Measurements from ENCODE around the gene PTGR2. TPM values are rescaled to one million over a fixed set of nuclear protein-coding genes. Genes with fewer than 3 reads are reported as not detected.
A peak's percentile ranks its signal among the peaks of the same experiment; 100 is the strongest.
"Not testable (repeated sequence)": the region's sequence is repeated elsewhere in the genome, so short reads cannot be mapped to it uniquely, and the experiment has no call there.

The PTGR2 gene
- total RNA-seq, 6 experiments from 2014 or later: 4.2 to 7.5 (median 6.4) TPM

DNA sequence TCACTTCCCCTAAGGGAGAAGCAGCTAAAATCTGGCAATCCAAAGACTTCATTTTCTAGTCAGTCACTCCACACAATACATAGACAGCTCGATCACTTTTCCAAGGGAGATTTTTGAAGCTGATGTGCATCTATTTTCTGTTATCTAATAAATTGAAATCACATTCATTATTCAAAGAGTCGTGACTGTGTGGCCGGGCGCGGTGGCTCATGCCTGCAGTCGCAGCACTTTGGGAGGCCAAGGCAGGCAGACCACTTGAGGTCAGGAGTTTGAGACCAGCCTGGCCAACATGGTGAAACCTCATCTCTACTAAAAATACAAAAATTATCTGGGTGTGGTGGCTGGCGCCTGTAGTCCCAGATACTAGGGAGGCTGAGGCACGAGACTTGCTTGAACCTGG is 27.1 kb upstream of the PTGR2 start:
- TF ChIP-seq, protein P1, sequence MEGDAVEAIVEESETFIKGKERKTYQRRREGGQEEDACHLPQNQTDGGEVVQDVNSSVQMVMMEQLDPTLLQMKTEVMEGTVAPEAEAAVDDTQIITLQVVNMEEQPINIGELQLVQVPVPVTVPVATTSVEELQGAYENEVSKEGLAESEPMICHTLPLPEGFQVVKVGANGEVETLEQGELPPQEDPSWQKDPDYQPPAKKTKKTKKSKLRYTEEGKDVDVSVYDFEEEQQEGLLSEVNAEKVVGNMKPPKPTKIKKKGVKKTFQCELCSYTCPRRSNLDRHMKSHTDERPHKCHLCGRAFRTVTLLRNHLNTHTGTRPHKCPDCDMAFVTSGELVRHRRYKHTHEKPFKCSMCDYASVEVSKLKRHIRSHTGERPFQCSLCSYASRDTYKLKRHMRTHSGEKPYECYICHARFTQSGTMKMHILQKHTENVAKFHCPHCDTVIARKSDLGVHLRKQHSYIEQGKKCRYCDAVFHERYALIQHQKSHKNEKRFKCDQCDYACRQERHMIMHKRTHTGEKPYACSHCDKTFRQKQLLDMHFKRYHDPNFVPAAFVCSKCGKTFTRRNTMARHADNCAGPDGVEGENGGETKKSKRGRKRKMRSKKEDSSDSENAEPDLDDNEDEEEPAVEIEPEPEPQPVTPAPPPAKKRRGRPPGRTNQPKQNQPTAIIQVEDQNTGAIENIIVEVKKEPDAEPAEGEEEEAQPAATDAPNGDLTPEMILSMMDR (IDR thresholded peaks at IDR 0.05): no peak
- Mint-ChIP-seq H3K4me1 (ENCODE audit: low read depth) (peaks cover 6% of the 10 kb centered on the region), H3K27ac (no peak overlapping the region), H3K4me3 (no peak overlapping the region), H3K27me3 (ENCODE audit: insufficient read depth) (no peaks in the 10 kb centered on the region; the same call in 1 of the 2 replicates), H3K36me3 (ENCODE audit: low read depth) (no peaks in the 10 kb centered on the region), H3K9me3 (no peaks in the 10 kb centered on the region)
- no peak for DNase-seq

DNA sequence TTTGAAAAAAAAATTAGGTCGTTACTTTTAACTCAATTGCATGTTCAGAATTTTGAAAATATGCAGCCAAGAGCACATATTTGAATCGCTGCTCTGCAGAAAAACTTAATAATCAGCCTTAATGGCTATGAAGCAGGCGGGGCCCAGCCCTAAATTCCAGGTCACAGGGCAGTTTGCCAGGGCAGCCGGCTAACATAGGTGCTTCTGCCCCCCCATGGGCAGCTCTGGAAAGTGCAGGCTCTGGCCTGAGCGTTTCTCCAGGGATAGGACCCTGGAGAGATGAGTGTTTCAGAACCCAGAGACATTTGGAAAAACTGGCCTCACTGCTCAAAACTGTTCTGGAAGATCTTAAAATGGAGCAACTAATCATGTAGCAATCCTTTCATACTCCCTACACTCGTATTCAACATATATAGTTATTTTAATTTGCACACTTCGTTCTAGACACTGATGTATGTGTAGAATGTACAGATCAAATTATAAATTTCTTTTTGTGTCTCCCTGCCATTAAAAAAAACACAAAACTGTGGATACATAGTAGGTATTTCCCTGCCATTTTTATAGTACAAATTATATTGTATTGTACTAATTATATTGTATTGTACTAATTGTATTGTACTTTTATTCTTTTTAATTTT is 26.0 kb upstream of the PTGR2 start:
- peaks cover 12% of the 10 kb centered on the region for H3K4me1 Mint-ChIP-seq (ENCODE audit: low read depth)
- H3K27ac Mint-ChIP-seq: 0 out of 2 replicates have a peak overlapping the region, but pooled peaks have one; percentile 2
- H3K36me3 Mint-ChIP-seq (ENCODE audit: low read depth): no peaks in the 10 kb centered on the region
- no peaks in the 10 kb centered on the region; the same call in 1 of the 2 replicates for H3K27me3 Mint-ChIP-seq (ENCODE audit: insufficient read depth)
- no peak overlapping the region for H3K4me3 Mint-ChIP-seq
- H3K9me3 Mint-ChIP-seq: no peaks in the 10 kb centered on the region
- peak; percentile 72 for DNase-seq
- TF ChIP-seq, protein P1 (IDR thresholded peaks at IDR 0.05): peak; percentile 93

DNA sequence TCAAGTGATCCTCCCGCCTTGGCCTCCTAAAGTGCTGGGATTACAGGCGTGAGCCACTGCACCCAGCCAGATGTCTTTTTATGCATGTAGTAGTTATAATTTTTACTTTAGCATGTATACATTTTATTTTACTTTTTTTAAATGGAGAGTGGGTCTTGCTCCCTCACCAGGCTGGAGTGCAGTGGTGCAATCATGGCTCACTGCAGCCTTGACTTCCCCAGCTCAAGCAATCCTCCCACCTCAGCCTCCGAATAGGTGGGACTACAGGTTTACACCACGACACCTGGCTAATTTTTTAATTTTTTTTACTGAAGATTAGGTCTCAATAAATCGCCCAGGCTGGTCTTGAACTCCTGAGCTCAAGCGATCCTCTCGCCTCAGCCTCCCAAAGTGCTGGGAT is 24.4 kb upstream of the PTGR2 start:
- H3K4me1 Mint-ChIP-seq (ENCODE audit: low read depth): peaks cover 12% of the 10 kb centered on the region
- not testable (repeated sequence) for H3K36me3 Mint-ChIP-seq (ENCODE audit: low read depth); H3K27ac Mint-ChIP-seq; H3K27me3 Mint-ChIP-seq (ENCODE audit: insufficient read depth); H3K4me3 Mint-ChIP-seq; DNase-seq; H3K9me3 Mint-ChIP-seq
- TF ChIP-seq, protein P1 (IDR thresholded peaks at IDR 0.05): peak; percentile 59; the same call in 1 of the 2 replicates

DNA sequence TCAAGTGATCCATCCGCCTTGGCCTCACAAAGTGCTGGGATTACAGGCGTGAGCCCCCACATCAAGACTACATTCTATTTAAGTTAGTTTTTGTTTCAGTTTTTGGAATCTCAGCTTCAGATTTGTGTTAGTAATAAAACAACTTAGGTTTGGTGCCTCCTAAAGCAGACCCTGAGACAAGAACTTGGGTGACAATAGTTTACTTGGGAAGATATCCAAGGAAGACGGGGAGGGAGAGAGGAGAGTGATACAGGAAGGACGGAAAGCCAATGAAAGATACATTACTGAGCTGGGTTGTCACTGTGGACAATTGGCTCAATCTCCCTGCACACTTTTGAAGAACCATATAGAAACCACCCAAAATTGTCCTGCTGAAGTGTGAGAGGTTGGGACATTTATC is 22.6 kb upstream of the PTGR2 start:
- TF ChIP-seq, protein P1 (IDR thresholded peaks at IDR 0.05): no peak
- peaks cover 26% of the 10 kb centered on the region for H3K4me1 Mint-ChIP-seq (ENCODE audit: low read depth)
- no peak overlapping the region for H3K27ac Mint-ChIP-seq
- no peaks in the 10 kb centered on the region for H3K36me3 Mint-ChIP-seq (ENCODE audit: low read depth)
- no peaks in the 10 kb centered on the region; the same call in 1 of the 2 replicates for H3K27me3 Mint-ChIP-seq (ENCODE audit: insufficient read depth)
- no peaks in the 10 kb centered on the region for H3K9me3 Mint-ChIP-seq
- no peak for DNase-seq
- H3K4me3 Mint-ChIP-seq: no peak overlapping the region

DNA sequence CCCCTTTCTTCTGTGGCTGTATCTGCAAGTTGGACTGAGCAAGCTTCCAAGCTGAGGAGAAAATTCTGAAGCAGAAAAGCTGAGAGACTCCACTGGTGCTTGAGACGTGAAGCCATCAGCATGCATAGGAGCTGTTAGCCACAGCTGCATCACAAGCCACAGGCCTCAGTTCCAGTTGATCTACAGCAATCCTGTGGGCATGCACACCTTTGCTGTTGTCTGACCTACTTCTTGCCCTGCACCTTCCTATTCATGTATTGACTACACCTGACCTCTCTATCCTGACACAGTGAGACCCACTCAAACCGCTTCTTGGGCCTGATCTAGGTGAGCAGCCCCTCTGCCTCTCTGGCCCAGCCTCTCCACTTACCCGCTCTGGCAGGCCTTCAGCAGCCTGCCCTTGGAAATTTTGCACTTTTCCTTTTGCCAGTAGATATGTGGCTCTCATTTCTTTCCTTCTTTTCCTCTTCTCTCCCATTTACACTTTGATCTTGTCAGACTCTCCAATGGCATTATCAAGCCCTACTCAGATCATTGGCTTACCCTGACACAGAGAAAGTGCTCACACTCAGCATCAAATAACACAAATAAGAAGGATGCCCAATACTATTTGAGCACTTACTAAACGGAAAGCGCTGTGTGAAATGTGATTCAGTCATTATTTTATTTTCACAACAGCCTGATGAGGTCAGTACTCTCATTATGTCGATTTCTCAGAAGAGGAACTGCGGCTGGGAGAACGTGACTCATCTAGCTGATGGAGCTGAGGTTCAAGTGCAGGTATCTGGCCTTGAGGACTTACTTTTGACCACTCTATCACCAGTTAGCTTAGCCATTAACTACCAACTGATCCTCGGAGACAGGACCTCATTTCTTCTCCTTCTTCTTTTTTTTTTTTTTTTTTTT is 21.9 kb upstream of the PTGR2 start:
- DNase-seq: peak; percentile 23
- H3K4me1 Mint-ChIP-seq (ENCODE audit: low read depth): peaks cover 27% of the 10 kb centered on the region
- H3K36me3 Mint-ChIP-seq (ENCODE audit: low read depth): no peaks in the 10 kb centered on the region
- TF ChIP-seq, protein P1 (IDR thresholded peaks at IDR 0.05): no peak
- H3K9me3 Mint-ChIP-seq: no peaks in the 10 kb centered on the region
- no peak overlapping the region for H3K27ac Mint-ChIP-seq
- H3K27me3 Mint-ChIP-seq (ENCODE audit: insufficient read depth): no peaks in the 10 kb centered on the region; the same call in 1 of the 2 replicates
- no peak overlapping the region for H3K4me3 Mint-ChIP-seq
